Mammary epithelial cell (primary cell): ENCODE data around the gene LRRN4.

Source experiments
- CTCF ChIP-seq, 2 donors: IDR thresholded peaks in 1 of 2; conservative IDR thresholded peaks in 1 of 2; 2 replicates each; pipeline ENCODE4 v1.5.1; 2011 to 2012; ENCODE audit warnings: inconsistent platforms in 2 of 2, low read length in 2 of 2, mild to moderate bottlenecking in 2 of 2, control low read depth in 1 of 2, low read depth in 1 of 2; ENCODE audit not compliant: insufficient read depth in 1 of 2; ENCODE audit errors: extremely low read depth in 1 of 2
- EZH2 ChIP-seq: IDR thresholded peaks from 2 replicates; pipeline ENCODE4 v1.6.1; 2012; ENCODE audit warnings: low read length, inconsistent platforms, borderline replicate concordance

- TF ChIP-seq CTCF (conservative IDR thresholded peaks at IDR 0.05 in 1 of 2, IDR thresholded peaks at IDR 0.05 in 1 of 2; ENCODE audit: extremely low read depth in 1 of 2, insufficient read depth in 1 of 2, low read depth in 1 of 2, low read length in 2 of 2) (no peak), EZH2 (no peak)
Observed at GRCh38 chr20:6024768-6025167, 29.1 kb downstream of the LRRN4 start.
